ENCODE data around the gene EDAR.

GRCh38 chr2:108909275-108909823 is 79.7 kb downstream of the EDAR start:
- no peak for TF ChIP-seq CTCF (IDR thresholded peaks at IDR 0.05)
- TF ChIP-seq ZFX (IDR thresholded peaks at IDR 0.05; ENCODE audit: borderline replicate concordance) = no peak

Measured in 22Rv1 (cell line).